ENCODE results near the gene BCL11B. TPM values are rescaled to one million over a fixed set of nuclear protein-coding genes. Genes with fewer than 3 reads are reported as not detected.

Gene BCL11B
- total and polyA plus RNA-seq, 2 experiments from 2014 or later = 0.28 to 3.2 TPM

DNA sequence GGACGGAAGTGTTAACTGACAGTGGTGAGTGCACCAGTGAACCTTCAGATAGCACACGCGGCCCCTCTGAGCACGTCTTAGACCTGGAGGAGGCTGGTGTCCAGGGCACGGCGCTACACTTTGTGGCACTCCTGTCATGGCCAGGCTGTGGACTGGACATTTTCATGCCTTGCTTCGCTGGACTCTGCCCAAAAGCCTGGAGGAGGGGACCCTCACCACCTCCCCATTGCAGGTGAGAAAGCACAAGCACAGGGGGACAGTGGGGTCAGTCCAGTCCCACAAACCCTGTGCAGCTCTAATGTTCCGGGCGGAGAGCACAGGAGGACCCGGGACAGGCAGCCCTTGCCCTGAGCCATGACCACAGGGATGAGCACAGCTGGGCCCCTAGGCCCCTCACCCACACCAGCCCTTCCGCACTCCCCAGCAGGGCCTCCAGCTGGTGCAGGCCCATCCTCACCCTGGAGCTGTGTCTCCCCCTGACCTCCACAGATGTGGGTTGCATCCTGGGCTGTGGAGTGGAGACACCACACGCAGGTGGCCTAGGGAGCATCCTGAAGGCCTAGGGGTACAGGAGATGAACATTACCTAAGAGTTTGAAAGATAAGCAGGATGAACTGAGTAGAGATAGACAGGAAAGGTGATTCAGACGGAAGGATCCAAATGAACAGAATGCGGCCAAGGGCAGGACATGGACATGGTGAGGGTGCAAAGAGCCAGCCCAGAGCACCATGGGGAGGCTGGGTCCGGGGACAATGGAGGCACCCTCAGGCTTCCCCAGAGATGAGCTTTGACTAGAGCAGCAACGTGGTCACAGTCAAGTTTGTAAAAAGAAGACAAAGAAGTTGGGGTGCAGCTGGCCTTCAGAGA is 132.8 kb downstream of the BCL11B start:
- WGBS (ENCODE audit: low lambda C conversion rate, missing lambda C conversion rate) = 95% methylated on average over 16 of the region's 16 CpGs
- H3K4me1 ChIP-seq (ENCODE audit: insufficient read depth) = no peaks in the 10 kb centered on the region
- no peak for TF ChIP-seq CTCF (IDR thresholded peaks at IDR 0.05; ENCODE audit: poor library complexity)
- no peak for TF ChIP-seq EZH2 (IDR thresholded peaks at IDR 0.05; ENCODE audit: borderline replicate concordance)
- no peak for TF ChIP-seq EZH2phosphoT487 (IDR thresholded peaks at IDR 0.05; ENCODE audit: low read depth, severe bottlenecking, unreplicated experiment)
- H3K4me2 ChIP-seq = no peak overlapping the region
- no peaks in the 10 kb centered on the region for H3K9me2 ChIP-seq (replicated peaks; ENCODE audit: insufficient read depth)
- H3K27ac ChIP-seq = no peak overlapping the region
- no peaks in the 10 kb centered on the region for H3K79me2 ChIP-seq
- DNase-seq (ENCODE audit: low spot score) = no peak
- H3K9me3 ChIP-seq (ENCODE audit: low read depth) = no peaks in the 10 kb centered on the region
- no peaks in the 10 kb centered on the region for H3K27me3 ChIP-seq
- H3K36me3 ChIP-seq (replicated peaks; ENCODE audit: insufficient read depth, low read depth) = no peaks in the 10 kb centered on the region
- no peak overlapping the region for H2AFZ ChIP-seq
- no peak overlapping the region for H3K4me3 ChIP-seq
- H4K20me1 ChIP-seq (ENCODE audit: insufficient read depth, poor library complexity, severe bottlenecking) = no peaks in the 10 kb centered on the region

DNA sequence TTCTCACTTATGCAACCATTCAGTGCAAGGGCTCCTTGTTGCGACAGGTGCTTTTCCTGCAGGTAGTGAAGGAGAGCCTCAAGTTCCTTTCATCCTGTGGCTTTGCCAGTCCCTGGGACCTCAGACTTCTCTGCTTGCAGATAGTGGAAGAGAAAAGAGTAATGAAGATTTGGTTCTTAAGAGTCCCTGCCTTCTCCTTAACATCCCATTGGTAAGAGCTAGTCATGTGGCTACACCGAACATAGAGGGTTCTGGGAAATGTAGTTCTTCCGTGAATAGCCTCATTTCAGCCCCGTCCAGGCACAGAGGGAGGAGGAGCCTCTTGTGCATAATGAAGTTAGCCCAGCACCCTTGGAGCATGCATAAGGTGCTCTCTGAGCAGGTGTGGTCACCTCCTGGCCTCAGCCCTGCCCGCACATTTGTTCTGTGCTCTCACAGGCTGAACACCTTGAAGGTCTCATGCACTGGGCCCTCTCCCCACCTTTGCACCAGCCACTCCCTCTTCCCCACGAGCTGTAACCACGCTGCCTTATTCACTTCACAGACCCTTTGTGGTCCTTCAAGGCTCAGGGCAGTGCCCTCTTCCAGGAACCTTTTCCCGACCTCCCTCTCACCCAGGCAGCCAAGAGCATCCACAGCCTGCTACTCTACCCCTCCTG is 134.0 kb downstream of the BCL11B start:
- Histone ChIP-seq H3K4me3 (no peak overlapping the region), H3K27ac (no peak overlapping the region), H3K9me3 (ENCODE audit: low read depth) (no peaks in the 10 kb centered on the region), H3K4me2 (no peak overlapping the region), H3K9me2 (replicated peaks; ENCODE audit: insufficient read depth) (no peaks in the 10 kb centered on the region), H4K20me1 (ENCODE audit: insufficient read depth, poor library complexity, severe bottlenecking) (no peaks in the 10 kb centered on the region), H3K4me1 (ENCODE audit: insufficient read depth) (peaks cover 8% of the 10 kb centered on the region), H3K27me3 (no peaks in the 10 kb centered on the region), H2AFZ (no peak overlapping the region), H3K36me3 (replicated peaks; ENCODE audit: insufficient read depth, low read depth) (no peaks in the 10 kb centered on the region), H3K79me2 (no peaks in the 10 kb centered on the region)
- no peak for TF ChIP-seq EZH2phosphoT487 (IDR thresholded peaks at IDR 0.05; ENCODE audit: low read depth, severe bottlenecking, unreplicated experiment)
- no peak for TF ChIP-seq EZH2 (IDR thresholded peaks at IDR 0.05; ENCODE audit: borderline replicate concordance)
- TF ChIP-seq CTCF (IDR thresholded peaks at IDR 0.05; ENCODE audit: poor library complexity) = no peak
- 82% methylated on average over 8 of the region's 8 CpGs for WGBS (ENCODE audit: low lambda C conversion rate, missing lambda C conversion rate)
- DNase-seq (ENCODE audit: low spot score) = no peak

DNA sequence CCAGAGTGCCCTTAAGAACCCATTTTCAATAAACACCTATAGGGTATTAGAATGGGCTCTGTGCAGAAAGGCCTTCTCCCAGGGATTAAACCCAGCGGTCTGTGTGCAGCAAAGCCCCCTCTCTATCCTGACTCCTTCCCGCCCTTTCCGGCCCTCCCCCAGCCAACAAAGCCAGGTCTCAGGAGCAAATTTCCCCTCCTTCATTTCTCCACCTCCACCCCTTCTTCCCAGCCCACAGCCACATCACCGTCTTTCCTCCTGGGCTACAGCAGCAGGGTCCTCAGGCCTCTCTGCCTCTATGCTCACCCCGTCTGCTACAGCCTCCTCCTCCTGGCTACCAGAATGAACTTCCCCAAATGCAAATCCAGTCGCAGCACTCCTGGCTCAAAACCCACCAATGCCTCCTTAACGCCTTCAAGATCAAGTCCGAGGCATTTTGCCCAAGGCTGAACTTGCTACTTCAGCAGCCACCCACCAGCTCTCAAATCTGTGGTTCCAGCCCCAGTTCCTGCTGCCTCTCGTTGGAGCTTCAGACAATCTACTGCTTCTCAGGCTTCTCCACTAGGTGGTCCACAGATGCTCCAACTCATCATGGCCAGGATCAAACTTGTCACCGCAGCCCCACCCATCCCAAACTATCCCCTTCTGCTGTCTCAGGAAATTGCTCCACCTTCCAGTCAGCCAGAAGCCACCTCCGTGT is 134.8 kb downstream of the BCL11B start:
- 85% methylated on average over 11 of the region's 11 CpGs for WGBS (ENCODE audit: low lambda C conversion rate, missing lambda C conversion rate)
- Histone ChIP-seq H3K4me1 (ENCODE audit: insufficient read depth) (peaks cover 11% of the 10 kb centered on the region), H2AFZ (no peak overlapping the region), H3K4me3 (no peak overlapping the region), H3K4me2 (no peak overlapping the region), H4K20me1 (ENCODE audit: insufficient read depth, poor library complexity, severe bottlenecking) (no peaks in the 10 kb centered on the region), H3K79me2 (no peaks in the 10 kb centered on the region), H3K9me2 (replicated peaks; ENCODE audit: insufficient read depth) (no peaks in the 10 kb centered on the region), H3K27ac (no peak overlapping the region), H3K27me3 (no peaks in the 10 kb centered on the region), H3K36me3 (replicated peaks; ENCODE audit: insufficient read depth, low read depth) (no peaks in the 10 kb centered on the region), H3K9me3 (ENCODE audit: low read depth) (no peaks in the 10 kb centered on the region)
- DNase-seq (ENCODE audit: low spot score) = no peak
- TF ChIP-seq EZH2phosphoT487 (IDR thresholded peaks at IDR 0.05; ENCODE audit: low read depth, severe bottlenecking, unreplicated experiment) (no peak), EZH2 (IDR thresholded peaks at IDR 0.05; ENCODE audit: borderline replicate concordance) (no peak), CTCF (IDR thresholded peaks at IDR 0.05; ENCODE audit: poor library complexity) (no peak)
